Daoy (cell line): Measurements from ENCODE around the gene RAB40C. TPM values are rescaled to one million over a fixed set of nuclear protein-coding genes. Genes with fewer than 3 reads are reported as not detected.
A peak's percentile ranks its signal among the peaks of the same experiment; 100 is the strongest.

Source experiments
- DNase-seq: peaks from one replicate; pipeline ENCODE4 v3.0.0-alpha.2; 2015; ENCODE audit warnings: low read depth
- total RNA-seq: library from RNA; depleted of rRNA; stranded (reverse); fragments of >200 nt; shearing (Covaris generic); gene quantifications from 2 replicates; pipeline ENCODE4 v1.2.3, GENCODE V29; 2014

RAB40C gene
- total RNA-seq, 1 experiment from 2014 or later: 7.6 TPM

- DNase-seq: no peak
Observed at GRCh38 chr16:666572-666971, 76.7 kb downstream of the RAB40C start.

DNA sequence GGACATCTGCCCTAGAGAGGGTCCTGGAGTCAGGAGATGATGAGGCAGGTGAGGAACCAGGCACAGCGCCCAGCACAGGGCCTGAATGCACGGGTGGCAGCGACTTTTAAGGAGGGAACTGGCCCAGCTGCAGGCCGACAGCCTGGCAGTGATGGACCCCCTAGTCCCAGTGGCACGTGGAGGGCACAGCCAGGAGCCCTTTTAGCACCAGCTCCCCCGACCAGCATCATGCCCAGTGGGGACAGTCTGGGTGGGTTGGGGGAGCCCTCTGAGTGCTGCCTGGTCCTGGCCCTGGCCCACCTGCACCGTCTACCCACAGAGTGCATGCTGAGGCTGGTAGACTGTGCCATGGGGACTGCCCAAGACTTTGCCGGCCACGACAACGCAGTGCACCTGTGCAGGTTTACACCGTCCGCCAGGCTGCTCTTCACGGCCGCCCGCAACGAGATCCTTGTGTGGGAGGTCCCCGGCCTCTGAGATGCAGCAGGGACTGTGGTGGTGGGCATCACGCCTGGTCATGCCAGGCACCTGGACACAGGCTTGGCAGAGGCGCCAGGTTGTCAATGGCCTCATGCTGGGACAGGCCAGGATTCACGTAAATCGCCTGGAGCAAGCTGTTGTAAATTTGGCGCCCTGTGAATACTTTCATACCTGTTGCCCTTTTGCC, 77.4 kb downstream of the RAB40C start:
- DNase-seq: no peak

- peak; percentile 94 for DNase-seq
Observed at GRCh38 chr16:667780-668518, 78.1 kb downstream of the RAB40C start, which contains the start of gene RHOT2. Gene RHOT2 (plus strand): TSS chr16:668132. CDS start chr16:668200, 68 bp downstream.

DNA sequence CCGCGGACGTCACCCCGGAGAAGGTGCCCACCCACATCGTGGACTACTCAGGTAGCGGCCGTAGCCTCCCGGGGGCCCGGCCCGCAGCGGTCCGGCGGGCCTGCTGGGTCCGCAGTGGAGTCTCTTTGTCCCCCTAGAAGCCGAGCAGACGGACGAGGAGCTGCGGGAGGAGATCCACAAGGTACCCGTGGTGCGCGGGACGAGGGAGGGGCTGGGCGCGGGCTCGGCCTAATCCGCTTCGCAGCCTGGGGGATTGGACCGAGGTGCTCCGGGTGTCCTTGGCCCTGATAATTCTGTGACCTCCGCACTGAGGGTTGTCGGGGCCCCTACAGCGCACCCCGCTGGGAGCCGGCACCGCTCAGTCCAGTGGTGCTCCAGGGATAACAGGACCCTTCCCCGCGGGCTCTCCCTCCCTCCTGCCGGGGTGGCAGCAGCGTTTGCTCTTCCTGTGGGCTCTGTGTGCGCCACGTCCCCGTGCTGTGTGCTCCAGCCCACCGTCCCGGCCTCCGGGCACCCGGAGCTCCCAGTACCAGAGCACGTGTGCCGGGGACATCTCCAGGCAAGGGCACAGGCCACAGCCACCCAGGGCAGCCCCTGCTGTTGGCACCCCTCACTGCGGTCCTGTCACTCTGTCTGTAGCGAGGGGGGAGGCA, 78.8 kb downstream of the RAB40C start:
- no peak for DNase-seq

- DNase-seq: no peak
Observed at GRCh38 chr16:669666-670065, 79.8 kb downstream of the RAB40C start.

DNA sequence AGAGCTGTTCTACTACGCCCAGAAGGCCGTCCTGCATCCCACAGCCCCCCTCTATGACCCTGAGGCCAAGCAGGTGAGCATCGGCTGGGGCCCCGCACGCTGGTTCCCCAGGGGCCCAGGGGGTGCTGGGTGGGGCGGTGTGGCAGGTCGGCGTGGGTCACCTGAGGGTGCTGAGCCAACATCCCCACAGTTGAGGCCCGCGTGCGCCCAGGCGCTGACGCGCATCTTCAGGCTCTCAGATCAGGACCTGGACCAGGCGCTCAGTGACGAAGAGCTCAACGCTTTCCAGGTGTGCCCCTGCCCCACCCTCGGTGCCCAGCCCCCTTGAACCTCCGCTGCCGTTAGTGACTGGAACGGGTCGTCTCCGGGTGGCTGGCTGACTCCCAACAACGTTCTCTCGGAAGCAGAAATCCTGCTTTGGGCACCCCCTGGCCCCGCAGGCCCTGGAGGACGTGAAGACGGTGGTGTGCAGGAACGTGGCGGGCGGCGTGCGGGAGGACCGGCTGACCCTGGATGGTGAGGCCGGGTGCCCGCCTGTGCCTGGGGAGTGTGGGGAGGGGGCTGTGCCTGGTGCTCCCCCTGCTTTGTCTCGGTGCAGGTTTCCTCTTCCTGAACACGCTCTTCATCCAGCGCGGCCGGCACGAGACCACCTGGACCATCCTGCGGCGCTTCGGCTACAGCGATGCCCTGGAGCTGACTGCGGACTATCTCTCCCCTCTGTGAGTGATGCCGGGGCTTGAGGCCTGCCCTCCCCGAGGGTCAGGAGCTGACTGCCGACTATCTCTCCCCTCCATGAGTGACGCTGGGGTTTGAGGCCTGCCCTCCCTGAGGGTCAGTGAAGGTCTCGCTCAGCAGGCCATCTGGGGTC, 80.9 kb downstream of the RAB40C start:
- no peak for DNase-seq

GRCh38 chr16:671353-672131, 81.7 kb downstream of the RAB40C start:
- DNase-seq: no peak

DNA sequence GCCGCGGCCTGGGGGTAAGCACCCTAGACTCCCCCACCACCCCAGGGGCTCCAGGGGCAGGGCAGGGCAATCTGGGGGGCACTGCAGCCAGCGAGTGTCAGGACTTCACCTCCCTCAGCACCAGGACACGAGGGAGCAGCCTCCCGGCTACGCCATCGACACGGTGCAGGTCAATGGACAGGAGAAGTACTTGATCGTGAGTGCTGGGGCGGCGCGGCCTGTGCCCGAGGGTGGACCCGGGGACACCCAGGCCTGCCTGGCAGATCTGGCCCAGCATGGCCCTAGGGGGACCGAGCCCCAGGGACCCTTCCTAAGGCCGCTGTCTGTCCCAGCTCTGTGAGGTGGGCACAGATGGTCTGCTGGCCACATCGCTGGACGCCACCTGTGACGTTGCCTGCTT, 82.5 kb downstream of the RAB40C start:
- no peak for DNase-seq

GRCh38 chr16:672851-673250, 83.0 kb downstream of the RAB40C start:
- no peak for DNase-seq

DNA sequence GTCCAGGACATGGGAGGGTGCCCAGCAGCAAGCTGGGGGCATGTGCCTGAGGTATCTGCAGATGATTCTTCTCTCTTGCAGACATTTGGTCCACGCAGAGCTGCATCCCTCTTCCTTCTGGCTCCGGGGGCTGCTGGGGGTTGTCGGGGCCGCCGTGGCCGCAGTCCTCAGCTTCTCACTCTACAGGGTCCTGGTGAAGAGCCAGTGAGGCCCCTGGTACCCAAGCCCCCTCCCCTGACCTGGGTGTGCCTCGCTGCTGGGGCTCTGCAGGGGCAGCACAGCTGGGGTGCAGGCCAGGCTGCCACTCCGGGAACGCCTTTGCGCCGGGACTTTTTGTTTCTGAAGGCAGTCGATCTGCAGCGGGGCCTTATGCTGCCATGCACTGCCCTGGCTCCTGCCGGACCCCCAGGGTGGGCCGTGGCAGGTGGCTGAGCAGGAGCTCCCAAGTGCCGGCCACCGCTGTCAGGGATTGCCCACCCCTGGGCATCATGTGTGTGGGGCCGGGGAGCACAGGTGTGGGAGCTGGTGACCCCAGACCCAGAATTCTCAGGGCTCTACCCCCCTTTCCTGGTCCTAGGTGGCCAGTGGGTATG, 83.6 kb downstream of the RAB40C start:
- DNase-seq: no peak

GRCh38 chr16:674214-674881, 84.5 kb downstream of the RAB40C start:
- no peak for DNase-seq

GRCh38 chr16:674968-675883, 85.4 kb downstream of the RAB40C start, which contains the start of gene RHBDL1:
Gene RHBDL1 (plus strand): TSS chr16:675671. CDS start chr16:675791, 120 bp downstream.
- peak; percentile 61 for DNase-seq

GRCh38 chr16:675884-676564, 86.2 kb downstream of the RAB40C start:
- no peak for DNase-seq

GRCh38 chr16:676565-676902, 86.7 kb downstream of the RAB40C start:
- no peak for DNase-seq

DNA sequence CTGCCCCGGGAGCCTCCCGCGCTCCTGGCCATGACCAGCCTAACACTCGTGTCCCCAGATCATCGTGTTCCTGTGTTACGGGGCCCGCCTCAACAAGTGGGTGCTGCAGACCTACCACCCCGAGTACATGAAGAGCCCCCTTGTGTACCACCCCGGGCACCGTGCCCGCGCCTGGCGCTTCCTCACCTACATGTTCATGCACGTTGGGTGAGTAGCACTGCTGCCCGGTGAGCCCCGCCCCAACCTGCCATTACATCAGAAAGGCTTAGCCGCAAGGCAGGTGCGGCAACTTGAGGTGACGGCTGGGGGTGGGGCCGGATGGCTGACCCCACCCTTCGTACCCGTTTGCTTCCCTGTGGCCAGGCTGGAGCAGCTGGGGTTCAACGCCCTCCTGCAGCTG, 87.0 kb downstream of the RAB40C start:
- DNase-seq: no peak

DNA sequence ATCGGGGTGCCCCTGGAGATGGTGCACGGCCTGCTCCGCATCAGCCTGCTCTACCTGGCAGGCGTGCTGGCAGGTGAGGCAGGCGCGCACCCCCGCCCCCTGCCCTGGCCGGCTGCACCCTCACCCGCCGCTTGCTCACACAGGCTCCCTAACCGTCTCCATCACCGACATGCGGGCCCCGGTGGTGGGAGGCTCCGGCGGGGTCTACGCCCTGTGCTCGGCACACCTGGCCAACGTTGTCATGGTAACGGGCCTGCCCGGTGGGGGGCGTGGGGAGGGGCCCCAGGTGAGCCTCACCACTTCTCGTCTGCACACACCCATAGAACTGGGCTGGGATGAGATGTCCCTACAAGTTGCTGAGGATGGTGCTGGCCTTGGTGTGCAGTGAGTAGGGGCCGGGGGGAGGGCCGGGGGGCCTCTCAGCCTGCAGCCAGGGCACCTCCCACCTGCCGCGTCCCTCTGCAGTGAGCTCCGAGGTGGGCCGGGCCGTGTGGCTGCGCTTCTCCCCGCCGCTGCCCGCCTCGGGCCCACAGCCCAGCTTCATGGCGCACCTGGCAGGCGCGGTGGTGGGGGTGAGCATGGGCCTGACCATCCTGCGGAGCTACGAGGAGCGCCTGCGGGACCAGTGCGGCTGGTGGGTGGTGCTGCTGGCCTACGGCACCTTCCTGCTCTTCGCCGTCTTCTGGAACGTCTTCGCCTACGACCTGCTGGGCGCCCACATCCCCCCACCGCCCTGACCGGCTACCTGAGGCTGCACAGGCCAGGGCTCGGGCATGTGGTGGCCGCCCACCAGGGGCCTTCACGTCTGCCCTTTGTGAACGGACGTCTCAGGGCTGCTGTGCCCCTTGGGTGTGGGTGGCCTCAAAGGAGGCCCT, 87.7 kb downstream of the RAB40C start:
- DNase-seq: no peak

DNA sequence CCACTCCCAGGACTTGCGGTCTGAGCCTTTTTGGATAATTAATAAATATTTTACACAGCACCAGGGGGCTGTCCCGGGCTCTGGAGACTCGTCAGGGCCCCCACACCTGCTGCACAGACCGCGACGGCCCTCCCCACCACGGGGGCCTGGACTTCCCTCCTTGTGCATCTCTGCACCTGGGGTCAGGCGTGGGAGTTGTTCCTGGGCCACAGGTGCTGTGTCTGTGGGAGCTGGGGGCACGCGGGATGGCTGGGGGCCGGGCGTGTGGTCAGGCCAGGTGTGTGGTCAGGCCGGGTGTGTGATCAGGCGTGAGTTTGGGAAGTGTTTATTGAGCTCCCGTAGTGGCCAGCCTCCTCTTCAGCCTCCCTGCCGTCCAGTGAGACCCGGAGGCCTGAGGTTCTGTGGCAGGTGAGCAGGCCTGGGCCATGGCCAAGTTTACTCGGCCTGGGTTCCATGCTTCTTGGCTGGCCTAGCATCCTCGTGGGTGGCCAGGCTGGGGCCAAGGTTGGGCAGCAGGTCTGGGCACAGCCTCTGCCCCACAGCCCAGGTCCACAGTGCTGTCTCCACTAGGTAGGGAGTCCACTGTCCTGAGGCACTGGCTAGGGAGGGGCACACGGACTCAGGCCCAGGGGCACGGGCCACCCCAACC, 88.5 kb downstream of the RAB40C start:
- no peak for DNase-seq
